DND-41 (cell line): ENCODE results near the gene MEG3.
"Not testable (repeated sequence)": the region's sequence is repeated elsewhere in the genome, so short reads cannot be mapped to it uniquely, and the experiment has no call there.

Experiments used
- CTCF ChIP-seq: IDR thresholded peaks from 2 replicates; pipeline ENCODE4 v1.5.1; 2012; ENCODE audit warnings: borderline replicate concordance, low read length, moderate library complexity, mild to moderate bottlenecking; ENCODE audit not compliant: poor library complexity, severe bottlenecking; ENCODE audit errors: extremely low read depth
- EZH2 ChIP-seq: IDR thresholded peaks from 3 replicates; pipeline ENCODE4 v1.6.1; 2012; ENCODE audit warnings: borderline replicate concordance, low read depth, mild to moderate bottlenecking, moderate library complexity, low read length, inconsistent platforms; ENCODE audit not compliant: severe bottlenecking

- TF ChIP-seq CTCF, EZH2: not testable (repeated sequence)
Observed at GRCh38 chr14:100818923-100819322, 7.0 kb upstream of the MEG3 start.
